Measurements from ENCODE around the gene ZNF48.

DNA sequence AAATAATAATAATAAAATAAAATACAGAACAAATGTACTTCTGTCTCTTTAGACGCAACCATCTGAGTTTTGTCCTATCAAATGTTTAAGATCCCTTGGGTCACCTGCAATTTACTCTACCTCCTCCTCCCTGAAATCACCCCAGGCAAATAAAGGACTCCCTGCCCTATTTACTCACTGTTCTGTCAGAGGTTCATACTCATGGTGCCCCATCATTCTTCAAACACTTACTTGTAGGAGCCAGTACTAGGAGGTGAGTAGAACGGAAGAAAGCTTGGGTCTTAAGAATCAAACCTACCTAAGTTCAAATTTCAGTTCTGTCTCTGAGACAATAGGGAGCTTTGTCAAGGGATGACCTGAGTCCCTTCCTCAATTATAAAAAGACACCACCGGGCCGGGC lies 28.7 kb upstream of the ZNF48 start:
- TF ChIP-seq POLR2AphosphoS5 (IDR thresholded peaks at IDR 0.05; ENCODE audit: borderline replicate concordance, low read depth, low read length), result no peak
- TF ChIP-seq EZH2 (IDR thresholded peaks at IDR 0.05), result no peak
